Neural progenitor cell (in vitro differentiated cells): ENCODE measurements around the gene COX5A.

Experiments used
- EZH2 ChIP-seq: fragments of 200-600 bp; sonication (generic); IDR thresholded peaks from 2 replicates; pipeline ENCODE4 v1.6.1; 2017; ENCODE audit warnings: antibody characterized with exemption, mild to moderate bottlenecking, moderate library complexity
- EZH2phosphoT487 ChIP-seq: fragments of 200-600 bp; sonication (generic); IDR thresholded peaks from 2 replicates; pipeline ENCODE4 v1.6.1; 2017; ENCODE audit warnings: antibody characterized with exemption
- TF ChIP-seq, protein P1 (sequence below): fragments of 200-600 bp; sonication (generic); IDR thresholded peaks from 2 replicates; pipeline ENCODE4 v1.5.1; 2017; ENCODE audit warnings: antibody characterized with exemption, mild to moderate bottlenecking

DNA sequence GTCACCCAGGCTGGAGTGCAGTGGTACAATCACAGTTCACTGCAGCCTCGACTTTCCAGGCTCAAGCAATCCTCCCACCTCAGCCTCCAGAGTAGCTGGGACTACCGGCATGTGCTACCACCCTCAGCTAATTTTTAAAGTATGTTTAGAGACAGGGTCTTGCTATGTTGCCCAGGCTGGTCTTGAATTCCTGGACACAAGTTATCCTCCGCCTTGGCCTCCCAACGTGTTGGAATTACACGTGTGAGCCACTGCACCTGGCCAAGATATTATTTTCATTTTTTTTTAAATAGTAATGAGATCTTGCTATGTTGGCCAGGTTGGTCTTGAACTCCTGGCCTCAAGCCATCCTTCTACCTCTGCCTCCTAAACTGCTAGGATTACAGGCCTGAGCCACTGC, 52.4 kb downstream of the COX5A start:
- TF ChIP-seq, protein P1, sequence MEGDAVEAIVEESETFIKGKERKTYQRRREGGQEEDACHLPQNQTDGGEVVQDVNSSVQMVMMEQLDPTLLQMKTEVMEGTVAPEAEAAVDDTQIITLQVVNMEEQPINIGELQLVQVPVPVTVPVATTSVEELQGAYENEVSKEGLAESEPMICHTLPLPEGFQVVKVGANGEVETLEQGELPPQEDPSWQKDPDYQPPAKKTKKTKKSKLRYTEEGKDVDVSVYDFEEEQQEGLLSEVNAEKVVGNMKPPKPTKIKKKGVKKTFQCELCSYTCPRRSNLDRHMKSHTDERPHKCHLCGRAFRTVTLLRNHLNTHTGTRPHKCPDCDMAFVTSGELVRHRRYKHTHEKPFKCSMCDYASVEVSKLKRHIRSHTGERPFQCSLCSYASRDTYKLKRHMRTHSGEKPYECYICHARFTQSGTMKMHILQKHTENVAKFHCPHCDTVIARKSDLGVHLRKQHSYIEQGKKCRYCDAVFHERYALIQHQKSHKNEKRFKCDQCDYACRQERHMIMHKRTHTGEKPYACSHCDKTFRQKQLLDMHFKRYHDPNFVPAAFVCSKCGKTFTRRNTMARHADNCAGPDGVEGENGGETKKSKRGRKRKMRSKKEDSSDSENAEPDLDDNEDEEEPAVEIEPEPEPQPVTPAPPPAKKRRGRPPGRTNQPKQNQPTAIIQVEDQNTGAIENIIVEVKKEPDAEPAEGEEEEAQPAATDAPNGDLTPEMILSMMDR, result no peak
- TF ChIP-seq EZH2 (no peak), EZH2phosphoT487 (no peak)
